ENCODE results near the gene CPED1.

DNA sequence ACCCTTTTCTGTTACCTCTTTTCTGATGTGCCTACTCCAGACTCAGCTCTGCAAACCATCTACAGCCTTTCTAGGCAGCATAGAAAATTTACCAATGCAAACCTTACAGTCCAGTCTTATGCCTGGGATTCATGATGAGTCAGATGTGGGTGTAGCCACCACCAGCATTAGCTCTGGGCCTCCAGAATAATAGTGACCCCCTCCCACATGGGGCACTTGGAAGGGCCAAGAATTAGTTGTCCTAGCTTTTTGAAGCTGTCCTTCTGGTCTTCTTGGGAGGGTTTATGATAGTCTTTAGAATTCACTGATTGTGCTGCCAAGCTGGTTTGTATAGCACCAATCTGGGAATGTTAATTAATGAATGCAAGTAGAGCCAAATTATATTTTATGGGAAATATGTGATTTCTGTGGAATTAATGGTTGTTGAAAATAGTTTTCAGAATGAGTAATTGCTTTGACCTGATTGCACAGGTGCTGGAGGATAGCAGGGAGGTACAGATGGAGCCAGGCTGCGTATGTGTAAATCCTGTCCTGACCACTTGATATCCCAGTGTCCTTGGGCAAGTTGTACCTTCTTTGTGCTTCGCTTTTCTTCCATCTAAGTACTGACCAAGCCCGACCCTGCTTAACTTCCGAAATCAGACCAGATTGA, 94.8 kb downstream of the CPED1 start:
- TF ChIP-seq POLR2AphosphoS5 (IDR thresholded peaks at IDR 0.05; ENCODE audit: low read depth) (no peak), EZH2 (IDR thresholded peaks at IDR 0.05; ENCODE audit: low read depth, unreplicated experiment) (no peak), EZH2phosphoT487 (IDR thresholded peaks at IDR 0.05; ENCODE audit: unreplicated experiment) (no peak), CREB1 (CRISPR knock-in tag; IDR thresholded peaks at IDR 0.05; ENCODE audit: low read depth) (no peak)
- TF ChIP-seq, protein P1, sequence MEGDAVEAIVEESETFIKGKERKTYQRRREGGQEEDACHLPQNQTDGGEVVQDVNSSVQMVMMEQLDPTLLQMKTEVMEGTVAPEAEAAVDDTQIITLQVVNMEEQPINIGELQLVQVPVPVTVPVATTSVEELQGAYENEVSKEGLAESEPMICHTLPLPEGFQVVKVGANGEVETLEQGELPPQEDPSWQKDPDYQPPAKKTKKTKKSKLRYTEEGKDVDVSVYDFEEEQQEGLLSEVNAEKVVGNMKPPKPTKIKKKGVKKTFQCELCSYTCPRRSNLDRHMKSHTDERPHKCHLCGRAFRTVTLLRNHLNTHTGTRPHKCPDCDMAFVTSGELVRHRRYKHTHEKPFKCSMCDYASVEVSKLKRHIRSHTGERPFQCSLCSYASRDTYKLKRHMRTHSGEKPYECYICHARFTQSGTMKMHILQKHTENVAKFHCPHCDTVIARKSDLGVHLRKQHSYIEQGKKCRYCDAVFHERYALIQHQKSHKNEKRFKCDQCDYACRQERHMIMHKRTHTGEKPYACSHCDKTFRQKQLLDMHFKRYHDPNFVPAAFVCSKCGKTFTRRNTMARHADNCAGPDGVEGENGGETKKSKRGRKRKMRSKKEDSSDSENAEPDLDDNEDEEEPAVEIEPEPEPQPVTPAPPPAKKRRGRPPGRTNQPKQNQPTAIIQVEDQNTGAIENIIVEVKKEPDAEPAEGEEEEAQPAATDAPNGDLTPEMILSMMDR (conservative IDR thresholded peaks at IDR 0.05; ENCODE audit: low read depth in 2 of 2): no peak
- TF ChIP-seq, protein P2, sequence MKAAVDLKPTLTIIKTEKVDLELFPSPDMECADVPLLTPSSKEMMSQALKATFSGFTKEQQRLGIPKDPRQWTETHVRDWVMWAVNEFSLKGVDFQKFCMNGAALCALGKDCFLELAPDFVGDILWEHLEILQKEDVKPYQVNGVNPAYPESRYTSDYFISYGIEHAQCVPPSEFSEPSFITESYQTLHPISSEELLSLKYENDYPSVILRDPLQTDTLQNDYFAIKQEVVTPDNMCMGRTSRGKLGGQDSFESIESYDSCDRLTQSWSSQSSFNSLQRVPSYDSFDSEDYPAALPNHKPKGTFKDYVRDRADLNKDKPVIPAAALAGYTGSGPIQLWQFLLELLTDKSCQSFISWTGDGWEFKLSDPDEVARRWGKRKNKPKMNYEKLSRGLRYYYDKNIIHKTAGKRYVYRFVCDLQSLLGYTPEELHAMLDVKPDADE (IDR thresholded peaks at IDR 0.05): no peak
- TF ChIP-seq, protein P3, sequence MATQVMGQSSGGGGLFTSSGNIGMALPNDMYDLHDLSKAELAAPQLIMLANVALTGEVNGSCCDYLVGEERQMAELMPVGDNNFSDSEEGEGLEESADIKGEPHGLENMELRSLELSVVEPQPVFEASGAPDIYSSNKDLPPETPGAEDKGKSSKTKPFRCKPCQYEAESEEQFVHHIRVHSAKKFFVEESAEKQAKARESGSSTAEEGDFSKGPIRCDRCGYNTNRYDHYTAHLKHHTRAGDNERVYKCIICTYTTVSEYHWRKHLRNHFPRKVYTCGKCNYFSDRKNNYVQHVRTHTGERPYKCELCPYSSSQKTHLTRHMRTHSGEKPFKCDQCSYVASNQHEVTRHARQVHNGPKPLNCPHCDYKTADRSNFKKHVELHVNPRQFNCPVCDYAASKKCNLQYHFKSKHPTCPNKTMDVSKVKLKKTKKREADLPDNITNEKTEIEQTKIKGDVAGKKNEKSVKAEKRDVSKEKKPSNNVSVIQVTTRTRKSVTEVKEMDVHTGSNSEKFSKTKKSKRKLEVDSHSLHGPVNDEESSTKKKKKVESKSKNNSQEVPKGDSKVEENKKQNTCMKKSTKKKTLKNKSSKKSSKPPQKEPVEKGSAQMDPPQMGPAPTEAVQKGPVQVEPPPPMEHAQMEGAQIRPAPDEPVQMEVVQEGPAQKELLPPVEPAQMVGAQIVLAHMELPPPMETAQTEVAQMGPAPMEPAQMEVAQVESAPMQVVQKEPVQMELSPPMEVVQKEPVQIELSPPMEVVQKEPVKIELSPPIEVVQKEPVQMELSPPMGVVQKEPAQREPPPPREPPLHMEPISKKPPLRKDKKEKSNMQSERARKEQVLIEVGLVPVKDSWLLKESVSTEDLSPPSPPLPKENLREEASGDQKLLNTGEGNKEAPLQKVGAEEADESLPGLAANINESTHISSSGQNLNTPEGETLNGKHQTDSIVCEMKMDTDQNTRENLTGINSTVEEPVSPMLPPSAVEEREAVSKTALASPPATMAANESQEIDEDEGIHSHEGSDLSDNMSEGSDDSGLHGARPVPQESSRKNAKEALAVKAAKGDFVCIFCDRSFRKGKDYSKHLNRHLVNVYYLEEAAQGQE (IDR thresholded peaks at IDR 0.05; ENCODE audit: unreplicated experiment): no peak
- TF ChIP-seq, protein P4, sequence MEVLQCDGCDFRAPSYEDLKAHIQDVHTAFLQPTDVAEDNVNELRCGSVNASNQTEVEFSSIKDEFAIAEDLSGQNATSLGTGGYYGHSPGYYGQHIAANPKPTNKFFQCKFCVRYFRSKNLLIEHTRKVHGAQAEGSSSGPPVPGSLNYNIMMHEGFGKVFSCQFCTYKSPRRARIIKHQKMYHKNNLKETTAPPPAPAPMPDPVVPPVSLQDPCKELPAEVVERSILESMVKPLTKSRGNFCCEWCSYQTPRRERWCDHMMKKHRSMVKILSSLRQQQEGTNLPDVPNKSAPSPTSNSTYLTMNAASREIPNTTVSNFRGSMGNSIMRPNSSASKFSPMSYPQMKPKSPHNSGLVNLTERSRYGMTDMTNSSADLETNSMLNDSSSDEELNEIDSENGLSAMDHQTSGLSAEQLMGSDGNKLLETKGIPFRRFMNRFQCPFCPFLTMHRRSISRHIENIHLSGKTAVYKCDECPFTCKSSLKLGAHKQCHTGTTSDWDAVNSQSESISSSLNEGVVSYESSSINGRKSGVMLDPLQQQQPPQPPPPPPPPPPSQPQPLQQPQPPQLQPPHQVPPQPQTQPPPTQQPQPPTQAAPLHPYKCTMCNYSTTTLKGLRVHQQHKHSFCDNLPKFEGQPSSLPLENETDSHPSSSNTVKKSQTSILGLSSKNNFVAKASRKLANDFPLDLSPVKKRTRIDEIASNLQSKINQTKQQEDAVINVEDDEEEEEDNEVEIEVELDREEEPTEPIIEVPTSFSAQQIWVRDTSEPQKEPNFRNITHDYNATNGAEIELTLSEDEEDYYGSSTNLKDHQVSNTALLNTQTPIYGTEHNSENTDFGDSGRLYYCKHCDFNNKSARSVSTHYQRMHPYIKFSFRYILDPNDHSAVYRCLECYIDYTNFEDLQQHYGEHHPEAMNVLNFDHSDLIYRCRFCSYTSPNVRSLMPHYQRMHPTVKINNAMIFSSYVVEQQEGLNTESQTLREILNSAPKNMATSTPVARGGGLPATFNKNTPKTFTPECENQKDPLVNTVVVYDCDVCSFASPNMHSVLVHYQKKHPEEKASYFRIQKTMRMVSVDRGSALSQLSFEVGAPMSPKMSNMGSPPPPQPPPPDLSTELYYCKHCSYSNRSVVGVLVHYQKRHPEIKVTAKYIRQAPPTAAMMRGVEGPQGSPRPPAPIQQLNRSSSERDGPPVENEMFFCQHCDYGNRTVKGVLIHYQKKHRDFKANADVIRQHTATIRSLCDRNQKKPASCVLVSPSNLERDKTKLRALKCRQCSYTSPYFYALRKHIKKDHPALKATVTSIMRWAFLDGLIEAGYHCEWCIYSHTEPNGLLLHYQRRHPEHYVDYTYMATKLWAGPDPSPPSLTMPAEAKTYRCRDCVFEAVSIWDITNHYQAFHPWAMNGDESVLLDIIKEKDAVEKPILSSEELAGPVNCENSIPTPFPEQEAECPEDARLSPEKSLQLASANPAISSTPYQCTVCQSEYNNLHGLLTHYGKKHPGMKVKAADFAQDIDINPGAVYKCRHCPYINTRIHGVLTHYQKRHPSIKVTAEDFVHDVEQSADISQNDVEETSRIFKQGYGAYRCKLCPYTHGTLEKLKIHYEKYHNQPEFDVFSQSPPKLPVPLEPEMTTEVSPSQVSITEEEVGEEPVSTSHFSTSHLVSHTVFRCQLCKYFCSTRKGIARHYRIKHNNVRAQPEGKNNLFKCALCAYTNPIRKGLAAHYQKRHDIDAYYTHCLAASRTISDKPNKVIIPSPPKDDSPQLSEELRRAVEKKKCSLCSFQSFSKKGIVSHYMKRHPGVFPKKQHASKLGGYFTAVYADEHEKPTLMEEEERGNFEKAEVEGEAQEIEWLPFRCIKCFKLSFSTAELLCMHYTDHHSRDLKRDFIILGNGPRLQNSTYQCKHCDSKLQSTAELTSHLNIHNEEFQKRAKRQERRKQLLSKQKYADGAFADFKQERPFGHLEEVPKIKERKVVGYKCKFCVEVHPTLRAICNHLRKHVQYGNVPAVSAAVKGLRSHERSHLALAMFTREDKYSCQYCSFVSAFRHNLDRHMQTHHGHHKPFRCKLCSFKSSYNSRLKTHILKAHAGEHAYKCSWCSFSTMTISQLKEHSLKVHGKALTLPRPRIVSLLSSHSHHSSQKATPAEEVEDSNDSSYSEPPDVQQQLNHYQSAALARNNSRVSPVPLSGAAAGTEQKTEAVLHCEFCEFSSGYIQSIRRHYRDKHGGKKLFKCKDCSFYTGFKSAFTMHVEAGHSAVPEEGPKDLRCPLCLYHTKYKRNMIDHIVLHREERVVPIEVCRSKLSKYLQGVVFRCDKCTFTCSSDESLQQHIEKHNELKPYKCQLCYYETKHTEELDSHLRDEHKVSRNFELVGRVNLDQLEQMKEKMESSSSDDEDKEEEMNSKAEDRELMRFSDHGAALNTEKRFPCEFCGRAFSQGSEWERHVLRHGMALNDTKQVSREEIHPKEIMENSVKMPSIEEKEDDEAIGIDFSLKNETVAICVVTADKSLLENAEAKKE (CRISPR knock-in tag; IDR thresholded peaks at IDR 0.05): no peak

Measured in GM23338 (cell line).